Measurements from ENCODE around the gene MACROD2.

MACROD2 gene

DNA sequence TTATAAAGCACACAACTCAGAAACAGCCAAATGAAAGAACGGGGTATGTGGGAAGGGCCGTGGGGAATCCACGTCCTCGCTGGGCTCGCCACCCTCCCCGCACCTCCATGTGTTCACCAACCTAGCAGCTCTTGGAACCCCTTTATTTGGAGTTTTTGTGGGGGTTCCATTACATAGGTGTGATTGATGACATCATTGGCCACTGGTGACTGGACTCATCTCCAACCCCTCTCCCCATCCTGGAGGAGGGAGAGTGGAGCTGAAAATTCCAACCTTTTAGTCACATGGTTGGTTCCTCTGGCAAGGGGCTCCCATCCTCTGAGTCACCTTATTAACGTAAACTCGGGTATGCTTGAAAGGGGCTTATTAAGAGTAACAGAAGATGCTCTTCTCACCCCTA lies 934.1 kb downstream of the MACROD2 start:
- DNase-seq (ENCODE audit: low spot score): no peak
- FAIRE-seq: no peak

DNA sequence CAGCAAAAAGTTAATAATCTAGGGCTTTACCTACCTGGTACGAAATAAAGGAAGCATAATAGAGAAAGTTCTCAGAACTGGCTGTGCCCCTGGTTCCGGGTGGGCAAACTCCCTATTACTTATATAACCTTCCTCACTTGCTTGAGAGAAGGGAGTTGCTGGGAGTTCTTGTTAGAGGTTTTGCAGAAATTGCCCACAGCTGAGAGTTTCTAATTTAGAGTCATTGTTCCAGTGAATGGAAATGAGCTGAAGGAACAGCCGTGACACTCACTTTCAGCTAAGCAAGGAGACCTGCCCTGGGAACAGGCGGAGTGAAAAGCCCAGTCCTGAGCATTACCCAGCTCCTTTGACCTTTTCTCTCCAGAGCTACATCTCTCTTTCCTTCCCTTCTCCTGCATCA lies 936.7 kb downstream of the MACROD2 start:
- DNase-seq (ENCODE audit: low spot score): no peak
- FAIRE-seq: no peak

- no peak for FAIRE-seq
- DNase-seq (ENCODE audit: low spot score): no peak
Observed at GRCh38 chr20:14935285-14935684, 940.0 kb downstream of the MACROD2 start.

DNA sequence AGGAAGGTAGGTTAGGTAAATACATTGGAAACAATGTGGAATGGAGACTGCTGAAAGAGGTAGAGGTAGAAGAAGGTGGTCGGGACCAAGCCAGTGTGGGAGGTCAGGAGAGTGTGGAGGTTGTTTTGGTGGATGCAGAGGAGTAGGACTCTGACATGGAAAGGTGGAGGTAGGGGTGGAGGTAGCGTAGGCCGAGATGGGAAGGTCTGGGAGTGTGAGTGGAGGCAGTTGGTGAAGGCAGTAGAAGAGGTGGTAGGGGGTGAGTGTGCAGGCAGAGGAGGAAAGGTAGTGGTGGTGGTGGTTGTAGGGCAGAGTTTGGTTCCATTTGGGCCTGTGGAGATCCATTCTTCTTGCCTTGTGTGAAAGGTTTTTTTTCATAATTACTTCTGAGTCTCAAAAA lies 941.7 kb downstream of the MACROD2 start:
- no peak for FAIRE-seq
- no peak for DNase-seq (ENCODE audit: low spot score)

GRCh38 chr20:14937846-14938245 lies 942.5 kb downstream of the MACROD2 start:
- no peak for FAIRE-seq
- no peak for DNase-seq (ENCODE audit: low spot score)

DNA sequence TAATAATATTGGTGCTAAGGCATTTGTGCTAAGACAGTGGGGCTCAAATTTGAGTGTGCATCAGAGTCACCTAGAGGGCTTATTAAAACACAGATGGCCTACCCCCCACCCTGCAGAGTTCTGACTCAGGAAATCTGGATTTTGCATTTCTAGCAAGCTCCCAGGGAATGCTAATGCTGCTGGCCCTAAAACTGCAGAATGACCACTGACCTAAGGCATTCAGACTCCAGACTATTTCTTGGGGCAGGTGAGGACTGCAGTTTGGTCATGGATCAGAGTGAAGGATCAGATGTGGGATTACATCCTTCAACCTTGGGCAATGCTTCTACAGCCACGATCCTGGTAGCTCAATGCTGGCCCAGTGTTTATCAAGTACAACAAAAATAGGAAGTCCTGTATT lies 952.2 kb downstream of the MACROD2 start:
- DNase-seq (ENCODE audit: low spot score) (no peak), FAIRE-seq (no peak)

GRCh38 chr20:14947946-14948345 lies 952.6 kb downstream of the MACROD2 start:
- no peak for FAIRE-seq

DNA sequence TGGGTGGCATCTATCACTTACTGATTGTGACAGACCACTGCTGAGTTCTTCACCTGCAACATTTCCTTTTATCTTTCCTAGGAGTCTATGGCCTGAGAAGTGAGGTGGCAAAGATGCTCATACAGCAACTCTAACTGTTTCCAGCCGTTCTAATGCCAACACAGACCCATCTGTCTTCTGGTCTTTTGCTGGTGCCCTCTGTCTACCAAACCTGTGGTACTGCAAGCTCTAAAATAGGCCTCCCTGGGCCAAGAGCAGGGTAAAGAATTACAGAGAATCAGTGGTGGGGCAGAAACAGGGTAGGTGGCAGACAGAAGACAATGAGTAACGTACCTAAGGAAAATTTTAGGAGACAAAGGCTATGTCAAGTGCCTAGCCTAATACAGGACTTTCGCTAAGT lies 953.1 kb downstream of the MACROD2 start:
- DNase-seq (ENCODE audit: low spot score) (no peak), FAIRE-seq (no peak)

More at GRCh38 chr20:14947946-14948345, 952.6 kb downstream of the MACROD2 start:
- DNase-seq (ENCODE audit: low spot score): no peak

- no peak for DNase-seq (ENCODE audit: low spot score)
- FAIRE-seq: no peak
Observed at GRCh38 chr20:14950633-14951032, 955.3 kb downstream of the MACROD2 start.

GRCh38 chr20:14951105-14951504 lies 955.8 kb downstream of the MACROD2 start:
- no peak for FAIRE-seq
- DNase-seq (ENCODE audit: low spot score): no peak

- peak; percentile 21 for DNase-seq (ENCODE audit: low spot score)
- no peak for FAIRE-seq
Observed at GRCh38 chr20:14951707-14952418, 956.5 kb downstream of the MACROD2 start.

- FAIRE-seq: no peak
- DNase-seq (ENCODE audit: low spot score): no peak
Observed at GRCh38 chr20:14953736-14954135, 958.4 kb downstream of the MACROD2 start.

- DNase-seq (ENCODE audit: low spot score) (no peak), FAIRE-seq (no peak)
Observed at GRCh38 chr20:14955399-14955798, 960.1 kb downstream of the MACROD2 start.

- no peak for DNase-seq (ENCODE audit: low spot score)
- no peak for FAIRE-seq
Observed at GRCh38 chr20:14956026-14956425, 960.7 kb downstream of the MACROD2 start.

DNA sequence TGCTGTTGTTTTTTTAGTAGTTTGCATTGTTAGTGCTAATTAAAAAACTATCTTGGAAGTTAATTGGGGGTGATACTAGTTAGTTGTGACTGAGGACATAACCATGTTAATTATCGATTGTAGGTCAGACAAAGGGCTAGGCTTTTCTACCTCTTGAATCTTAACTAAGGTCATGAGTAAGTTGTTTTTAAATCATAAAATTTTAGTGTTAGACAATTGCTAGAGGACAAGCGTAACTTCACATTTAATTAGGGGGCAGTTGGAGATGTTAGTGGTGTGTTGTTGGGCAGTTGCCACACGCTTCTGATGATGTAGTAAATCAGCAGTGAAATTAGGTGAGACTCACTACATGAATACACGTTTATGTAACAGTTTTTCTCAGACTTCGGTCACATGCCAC lies 961.2 kb downstream of the MACROD2 start:
- FAIRE-seq (no peak), DNase-seq (ENCODE audit: low spot score) (no peak)

DNA sequence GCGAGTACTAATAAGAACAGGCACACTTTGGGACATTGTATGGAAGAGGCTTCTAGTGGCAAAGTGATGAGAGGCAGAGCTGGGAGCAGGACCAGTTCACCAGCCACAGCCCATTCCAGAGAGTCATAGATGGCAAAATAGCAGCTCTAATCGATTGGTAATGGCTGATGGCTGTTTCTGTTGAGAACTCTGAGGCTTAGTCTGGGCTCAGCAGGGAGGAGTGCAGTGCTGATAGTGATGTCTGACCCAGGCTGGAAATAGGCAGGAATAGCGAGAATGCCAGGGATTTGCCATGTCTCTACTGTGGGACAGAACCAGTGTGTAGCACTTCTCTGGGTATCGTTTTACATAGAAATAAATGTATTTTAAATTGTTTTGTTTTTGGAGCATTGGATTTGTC lies 962.1 kb downstream of the MACROD2 start:
- no peak for FAIRE-seq
- no peak for DNase-seq (ENCODE audit: low spot score)

DNA sequence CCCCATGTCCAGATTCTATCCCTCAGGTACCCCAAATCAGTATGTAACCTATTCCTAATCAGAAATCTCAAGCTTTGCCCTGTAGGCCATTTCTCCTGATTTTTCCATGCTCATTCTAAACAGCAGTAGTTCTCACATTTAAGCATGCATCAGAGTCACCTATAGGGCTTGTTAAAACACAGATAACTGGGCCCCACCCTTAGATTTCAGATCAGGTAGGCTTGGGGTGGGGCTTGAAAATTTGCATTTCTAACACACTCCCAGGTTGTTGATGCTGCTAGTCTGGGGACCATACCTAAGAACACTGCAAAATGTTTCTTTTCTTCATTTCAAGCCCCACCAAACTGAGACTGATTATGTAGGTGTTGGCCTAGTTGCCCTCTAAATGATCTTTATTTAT lies 963.3 kb downstream of the MACROD2 start:
- FAIRE-seq: no peak

GRCh38 chr20:14959506-14960475 lies 964.5 kb downstream of the MACROD2 start:
- no peak for DNase-seq (ENCODE audit: low spot score)
- no peak for FAIRE-seq

More for the DNA sequence above, 963.3 kb downstream of the MACROD2 start:
- DNase-seq (ENCODE audit: low spot score): no peak

DNA sequence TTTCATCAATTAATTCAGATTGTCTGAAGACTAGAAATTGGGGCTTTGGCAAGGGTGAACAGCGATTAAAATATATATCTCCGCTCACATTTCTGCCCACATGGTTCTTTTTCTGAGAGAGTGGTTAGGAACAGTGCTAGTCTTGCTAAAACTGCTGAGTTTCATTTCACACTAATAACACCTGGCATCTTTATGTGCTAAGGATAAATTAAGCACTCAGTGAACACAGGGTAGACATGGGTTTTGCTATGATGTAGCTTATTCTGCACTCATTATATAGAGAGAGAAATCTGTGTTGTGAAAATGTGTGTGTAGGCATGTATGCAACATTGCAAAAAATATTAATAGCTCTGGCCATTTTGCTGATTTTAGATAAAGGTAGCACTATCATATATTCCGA lies 965.5 kb downstream of the MACROD2 start:
- no peak for FAIRE-seq

GRCh38 chr20:14963262-14963663 lies 967.9 kb downstream of the MACROD2 start:
- DNase-seq (ENCODE audit: low spot score) (peak; percentile 49), FAIRE-seq (no peak)

More for the DNA sequence above, 965.5 kb downstream of the MACROD2 start:
- no peak for DNase-seq (ENCODE audit: low spot score)

GRCh38 chr20:14966203-14966602 lies 970.9 kb downstream of the MACROD2 start:
- no peak for DNase-seq (ENCODE audit: low spot score)
- FAIRE-seq: no peak

- no peak for FAIRE-seq
Observed at GRCh38 chr20:14966808-14967207, 971.5 kb downstream of the MACROD2 start.

More at GRCh38 chr20:14966808-14967207, 971.5 kb downstream of the MACROD2 start:
- DNase-seq (ENCODE audit: low spot score): no peak

Measured in RCC 7860 (cell line).